HG02763 (cell line): ENCODE measurements around the gene IFITM5.

ENCODE experiments used
- ATAC-seq: cut with Tn5 transposase; IDR thresholded peaks from one replicate; pipeline ENCODE4 v1.9.1; 2021; ENCODE audit warnings: mild to moderate bottlenecking, moderate library complexity; ENCODE audit not compliant: unreplicated experiment

The IFITM5 gene

DNA sequence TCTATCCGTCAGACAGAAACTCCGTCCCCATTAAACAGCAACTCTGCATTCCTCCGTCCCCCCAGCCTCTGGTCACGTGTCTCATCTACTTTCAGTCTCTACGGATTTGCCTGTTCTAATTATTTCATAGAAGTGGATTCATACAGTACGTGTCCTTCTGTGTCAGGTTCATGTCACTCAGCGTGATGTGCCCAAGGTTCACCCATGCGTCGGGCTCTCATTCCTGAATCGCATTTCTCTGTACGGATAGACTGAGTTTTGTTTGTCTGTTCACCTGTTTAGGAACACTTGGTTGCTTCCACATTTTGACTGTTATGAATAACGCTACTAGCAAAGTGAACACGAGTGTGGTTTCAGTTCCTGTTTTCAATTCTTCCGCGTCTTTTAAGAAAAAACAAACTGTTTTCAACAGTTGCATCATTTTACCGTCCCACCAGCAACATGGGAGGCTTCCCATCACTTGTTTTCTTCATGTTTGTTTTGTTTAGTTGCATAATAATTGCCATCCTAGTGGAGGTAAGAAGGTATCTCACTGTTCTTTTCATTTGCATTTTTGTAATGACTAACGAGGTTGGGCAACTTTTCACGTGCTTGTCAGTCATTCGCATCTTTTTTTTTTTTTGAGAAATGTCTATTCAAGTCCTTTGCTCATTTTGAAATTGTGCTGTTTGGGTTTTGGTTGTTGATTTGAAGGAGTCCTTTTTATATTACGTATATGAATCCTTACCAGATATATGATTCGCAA lies 30.0 kb downstream of the IFITM5 start:
- peak; percentile 68 for ATAC-seq

- ATAC-seq, result peak; percentile 41
These were observed 30.6 kb downstream of the IFITM5 start for GRCh38 chr11:268716-269145.

GRCh38 chr11:267491-267994 lies 31.8 kb downstream of the IFITM5 start:
- no peak for ATAC-seq

- ATAC-seq, result no peak
These were observed 32.5 kb downstream of the IFITM5 start for GRCh38 chr11:266676-267439.

GRCh38 chr11:261624-262023 lies 37.7 kb downstream of the IFITM5 start:
- no peak for ATAC-seq

- no peak for ATAC-seq
These were observed 39.9 kb downstream of the IFITM5 start for GRCh38 chr11:259413-259812.

- ATAC-seq, result no peak
These were observed 41.4 kb downstream of the IFITM5 start for GRCh38 chr11:257766-258493.

GRCh38 chr11:256952-257737 lies 42.2 kb downstream of the IFITM5 start:
- no peak for ATAC-seq

GRCh38 chr11:255816-256215 lies 43.5 kb downstream of the IFITM5 start:
- no peak for ATAC-seq

DNA sequence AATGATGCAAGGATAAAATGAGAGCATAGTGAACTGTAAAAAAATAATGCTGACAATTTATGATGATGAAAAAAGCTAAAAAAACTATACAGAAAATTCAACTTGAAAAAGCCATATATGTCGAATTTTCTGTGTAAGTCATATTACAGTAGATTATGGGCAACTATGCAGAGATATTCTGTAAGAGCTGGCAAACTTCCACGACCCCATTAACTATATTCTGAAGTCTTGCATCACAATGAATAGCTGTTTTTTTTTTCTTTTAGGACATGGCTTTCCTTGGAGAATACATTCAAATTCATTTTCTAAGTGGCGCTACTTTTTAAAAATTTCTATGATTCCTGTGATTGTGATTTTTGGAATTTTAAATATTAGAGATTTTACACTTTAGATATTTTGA lies 44.1 kb downstream of the IFITM5 start:
- ATAC-seq, result no peak

DNA sequence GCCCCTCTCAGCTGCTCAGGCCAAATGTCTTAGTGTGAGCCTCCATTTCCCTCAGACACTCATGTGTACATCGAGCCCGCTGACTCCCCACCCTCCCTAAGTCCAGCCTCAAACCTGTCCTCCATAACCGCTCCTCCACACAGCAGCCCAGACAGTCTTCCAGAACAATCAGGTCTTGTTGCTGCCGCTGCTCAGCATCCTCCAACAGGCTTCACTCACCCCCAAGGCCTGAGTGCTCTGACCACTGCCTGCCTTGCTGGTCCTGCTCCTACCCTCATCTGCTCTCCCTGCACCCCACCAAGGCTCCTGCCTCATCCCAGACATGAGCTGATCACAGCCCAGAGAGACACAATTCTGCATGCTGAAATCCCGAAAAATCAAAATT lies 45.4 kb downstream of the IFITM5 start:
- no peak for ATAC-seq

- ATAC-seq, result no peak
These were observed 46.0 kb downstream of the IFITM5 start for GRCh38 chr11:253160-253885.

GRCh38 chr11:252666-253065 lies 46.7 kb downstream of the IFITM5 start:
- ATAC-seq, result no peak

DNA sequence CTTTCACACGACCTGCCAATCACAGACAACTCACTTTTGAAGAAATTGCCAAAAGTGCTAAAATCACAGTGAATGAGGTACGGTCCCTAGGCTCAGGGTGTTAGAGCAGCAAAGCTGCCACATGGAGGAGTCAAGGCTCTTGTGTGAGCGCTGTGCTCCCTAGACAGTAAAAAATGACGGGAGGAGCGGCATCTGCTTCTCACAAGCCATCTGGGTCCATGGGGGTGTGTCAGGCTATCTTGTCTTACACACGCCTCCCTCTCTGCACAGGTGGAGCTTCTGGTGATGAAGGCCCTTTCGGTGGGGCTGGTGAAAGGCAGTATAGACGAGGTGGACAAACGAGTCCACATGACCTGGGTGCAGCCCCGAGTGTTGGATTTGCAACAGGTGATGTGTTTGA lies 47.8 kb downstream of the IFITM5 start:
- no peak for ATAC-seq

DNA sequence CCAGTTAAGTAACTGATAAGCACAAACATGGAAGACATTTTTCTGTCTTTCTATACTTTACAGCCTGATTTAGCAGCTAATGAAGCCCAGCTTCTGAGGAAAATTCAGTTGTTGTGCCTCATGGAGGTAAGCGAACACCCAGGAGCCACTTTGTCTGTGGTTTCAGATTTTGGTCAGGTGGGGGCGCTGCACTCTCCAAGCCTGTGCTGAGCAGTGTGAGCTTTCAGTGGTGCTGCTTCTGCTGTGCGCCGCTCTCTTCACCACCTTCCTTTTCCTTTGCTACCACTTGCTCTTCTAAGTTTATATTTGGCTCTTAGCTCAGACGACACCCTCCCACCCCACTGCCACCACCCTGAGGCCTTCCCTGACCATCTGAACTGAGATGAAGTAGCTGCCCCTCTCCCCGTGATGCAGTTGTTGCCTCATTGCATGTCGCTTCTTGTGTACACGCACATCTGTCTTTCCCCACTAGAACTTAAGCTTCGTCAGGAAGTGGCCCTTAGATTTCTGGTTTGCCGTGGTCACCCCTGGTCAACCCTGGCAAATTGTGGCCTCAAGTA lies 48.5 kb downstream of the IFITM5 start:
- no peak for ATAC-seq

DNA sequence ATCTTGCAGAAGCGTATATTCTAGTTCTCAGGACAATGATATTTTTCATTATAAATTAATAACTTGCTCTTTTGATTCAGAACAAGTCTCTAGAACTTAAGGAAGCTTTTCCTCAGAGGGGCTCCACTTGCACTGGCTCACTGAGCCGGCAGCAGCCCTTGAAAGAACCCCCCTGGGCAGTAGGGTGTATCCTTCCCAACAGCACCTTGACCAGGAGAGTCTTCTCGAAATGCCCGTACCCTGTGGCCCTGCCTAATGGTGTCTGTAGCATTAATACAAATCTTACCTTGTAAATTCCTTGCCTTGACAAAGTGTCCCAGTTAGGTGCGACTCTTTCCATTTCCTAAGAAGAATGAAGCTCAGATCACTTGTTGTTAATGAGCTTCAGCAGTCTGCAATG lies 49.1 kb downstream of the IFITM5 start:
- ATAC-seq, result no peak

- ATAC-seq, result no peak
These were observed 50.3 kb downstream of the IFITM5 start for GRCh38 chr11:249062-249461.
